Neutrophil (primary cell): ENCODE results near the gene CCDC200.

ENCODE experiments used
- H3K27ac ChIP-seq: fragments of 200-600 bp; sonication (generic); 2 replicates; pipeline ENCODE4 v1.5.1; 2016; ENCODE audit warnings: mild to moderate bottlenecking, moderate library complexity
- H3K27me3 ChIP-seq: fragments of 200-600 bp; sonication (generic); 2 replicates; pipeline ENCODE4 v1.6.0; 2016; ENCODE audit warnings: mild to moderate bottlenecking
- H3K36me3 ChIP-seq: fragments of 200-600 bp; sonication (generic); 2 replicates; pipeline ENCODE4 v1.5.1; 2017
- H3K4me1 ChIP-seq, 2 experiments: fragments of 200-600 bp in 1 of 2; sonication (generic) in 1 of 2; 1 replicate in 1 of 2; 2 replicates in 1 of 2; pipeline versions ENCODE4 v1.5.1 to v1.6.1; 2013 to 2016; ENCODE audit warnings: low read depth in 1 of 2, low read length in 1 of 2, mild to moderate bottlenecking in 1 of 2, moderate library complexity in 1 of 2; ENCODE audit not compliant: control insufficient read depth in 1 of 2, insufficient read depth in 1 of 2
- H3K4me3 ChIP-seq, 2 experiments: fragments of 200-600 bp in 1 of 2; sonication (generic) in 1 of 2; 1 replicate in 1 of 2; 2 replicates in 1 of 2; pipeline ENCODE4 v1.5.1; 2013 to 2016; ENCODE audit warnings: low read depth in 1 of 2, low read length in 1 of 2, mild to moderate bottlenecking in 1 of 2, moderate library complexity in 1 of 2
- H3K9me3 ChIP-seq: fragments of 200-600 bp; sonication (generic); 2 replicates; pipeline ENCODE4 v1.5.1; 2016
- CTCF ChIP-seq: fragments of 200-600 bp; sonication (generic); IDR thresholded peaks from 2 replicates; pipeline ENCODE4 v1.5.1; 2016; ENCODE audit warnings: antibody characterized with exemption

CCDC200 gene

GRCh38 chr17:43219746-43220380 lies 8.6 kb downstream of the CCDC200 start:
- TF ChIP-seq CTCF = no peak
- Histone ChIP-seq H3K36me3 (peaks cover 67% of the 10 kb centered on the region), H3K4me1 (peaks cover 12 to 14% of the 10 kb centered on the region in 2 experiments), H3K27me3 (no peaks in the 10 kb centered on the region), H3K9me3 (no peaks in the 10 kb centered on the region), H3K4me3 (no peak overlapping the region), H3K27ac (no peak overlapping the region)

- H3K9me3 ChIP-seq = no peaks in the 10 kb centered on the region
- H3K36me3 ChIP-seq = peaks cover 65% of the 10 kb centered on the region
- H3K4me3 ChIP-seq = no peak overlapping the region
- no peak overlapping the region for H3K27ac ChIP-seq
- no peaks in the 10 kb centered on the region for H3K27me3 ChIP-seq
- TF ChIP-seq CTCF = no peak
- peaks cover 6 to 9% of the 10 kb centered on the region in 2 experiments for H3K4me1 ChIP-seq
These were observed 9.4 kb downstream of the CCDC200 start for GRCh38 chr17:43219001-43219400.

- no peak for TF ChIP-seq CTCF
- no peaks in the 10 kb centered on the region for H3K27me3 ChIP-seq
- H3K27ac ChIP-seq = no peak overlapping the region
- no peaks in the 10 kb centered on the region for H3K9me3 ChIP-seq
- no peak overlapping the region for H3K4me3 ChIP-seq
- H3K36me3 ChIP-seq = peaks cover 70% of the 10 kb centered on the region
- H3K4me1 ChIP-seq = peaks cover 11 to 14% of the 10 kb centered on the region in 2 experiments
These were observed 10.8 kb downstream of the CCDC200 start for GRCh38 chr17:43217614-43218087.

- Histone ChIP-seq H3K4me1 (peaks cover 18 to 20% of the 10 kb centered on the region in 2 experiments), H3K27ac (no peak overlapping the region), H3K36me3 (peaks cover 73% of the 10 kb centered on the region), H3K4me3 (no peak overlapping the region), H3K27me3 (no peaks in the 10 kb centered on the region), H3K9me3 (no peaks in the 10 kb centered on the region)
- TF ChIP-seq CTCF = no peak
These were observed 11.4 kb downstream of the CCDC200 start for GRCh38 chr17:43216762-43217613.

GRCh38 chr17:43216369-43216761 lies 12.1 kb downstream of the CCDC200 start:
- Histone ChIP-seq H3K4me3 (no peak overlapping the region), H3K36me3 (peaks cover 71% of the 10 kb centered on the region), H3K27ac (no peak overlapping the region), H3K9me3 (no peaks in the 10 kb centered on the region), H3K4me1 (peaks cover 24 to 27% of the 10 kb centered on the region in 2 experiments), H3K27me3 (no peaks in the 10 kb centered on the region)
- TF ChIP-seq CTCF = no peak
